GM10248 (cell line): ENCODE data around the gene RNF168.

Source experiments
- CTCF ChIA-PET: fragments of 300-600 bp; sonication (Branson Sonifier 250); formaldehyde crosslinking; extraction: SDS; loops from one replicate; lab custom pipeline; 2021; ENCODE audit warnings: antibody characterized with exemption; lab: Yijun Ruan, JAX
- POLR2A ChIA-PET: fragments of 350-650 bp; sonication (Branson Sonifier 250); formaldehyde crosslinking; extraction: SDS; loops from one replicate; lab custom pipeline; 2020; ENCODE audit warnings: antibody characterized with exemption; lab: Yijun Ruan, JAX
- DNase-seq: peaks from one replicate; pipeline ENCODE4 v3.0.0; 2012; ENCODE audit errors: extremely low spot score
- CTCF ChIP-seq: IDR thresholded peaks from 2 replicates; pipeline ENCODE4 v1.5.1; 2012; ENCODE audit warnings: mild to moderate bottlenecking, low read depth; ENCODE audit errors: extremely low read depth, missing control alignments, control extremely low read depth

Gene RNF168

DNA sequence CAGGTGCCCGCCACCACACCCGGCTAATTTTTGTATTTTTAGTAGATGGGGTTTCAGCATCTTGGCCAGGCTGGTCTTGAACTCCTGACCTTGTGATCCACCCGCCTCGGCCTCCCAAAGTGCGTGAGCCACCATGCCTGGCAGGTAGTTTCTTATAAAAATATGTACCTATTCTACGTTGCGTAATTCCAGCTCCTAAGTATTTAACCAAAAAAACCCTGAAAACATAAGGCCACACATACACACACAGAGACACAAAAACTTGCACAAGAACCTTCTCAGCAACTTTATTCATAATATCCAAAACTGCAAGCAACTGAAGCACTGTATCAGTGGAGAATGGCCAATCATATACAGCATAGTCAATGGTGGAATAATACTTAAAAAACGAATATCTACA is 5.3 kb downstream of the RNF168 start:
- no peak for DNase-seq
- ChIA-PET POLR2A (no interaction called here), CTCF (interaction anchor here (1.0 kb wide), 1 partner anchor 31 kb away, joined by 3 read pairs; no protein-coding TSS in a partner anchor)
- TF ChIP-seq CTCF, result no peak

DNA sequence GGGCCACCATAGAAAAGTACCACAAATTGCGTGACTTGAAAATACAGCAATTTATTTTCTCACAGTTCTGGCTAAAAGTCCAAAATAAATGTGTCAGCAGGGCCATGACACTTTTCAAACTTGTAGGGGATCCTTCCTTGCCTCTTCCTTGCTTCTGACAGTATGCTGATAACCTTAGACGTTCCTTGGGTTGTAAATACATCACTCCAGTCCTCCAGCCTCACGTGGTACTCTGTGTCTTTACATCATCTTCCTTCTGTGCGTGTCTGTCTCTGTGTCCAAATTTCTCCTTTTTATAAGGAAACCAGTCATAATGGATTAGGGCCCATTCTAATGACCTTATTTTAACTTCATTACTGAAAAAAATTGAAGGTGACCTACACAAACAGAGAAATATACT is 7.4 kb downstream of the RNF168 start:
- ChIA-PET POLR2A (interaction anchor here (0.6 kb wide), 1 partner anchor 39 kb away, joined by 10 read pairs; no protein-coding TSS in a partner anchor), CTCF (interaction anchor here (1.5 kb wide), 1 partner anchor 10 kb away, joined by 4 read pairs; no protein-coding TSS in a partner anchor)
- no peak for TF ChIP-seq CTCF
- DNase-seq, result no peak

DNA sequence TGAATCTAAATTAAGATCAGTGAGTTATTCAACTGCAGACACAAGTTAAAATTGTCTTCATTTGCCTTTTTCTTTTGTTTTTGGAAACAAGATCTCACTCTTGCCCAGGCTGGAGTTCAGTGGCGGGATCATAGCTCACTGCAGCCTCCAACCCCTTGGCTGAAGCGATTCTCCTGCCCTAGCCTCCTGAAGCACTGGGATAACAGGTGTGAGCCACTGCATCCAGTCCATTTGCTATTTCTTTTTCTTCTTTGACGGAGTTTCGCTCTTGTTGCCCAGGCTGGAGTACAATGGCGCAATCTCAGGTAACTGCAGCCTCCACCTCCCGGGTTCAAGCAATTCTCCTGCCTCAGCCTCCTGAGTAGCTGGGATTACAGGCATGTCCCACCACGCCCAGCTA is 10.3 kb downstream of the RNF168 start:
- no peak for TF ChIP-seq CTCF
- no peak for DNase-seq
- POLR2A ChIA-PET, result no interaction called here
- CTCF ChIA-PET, result interaction anchor here (1.3 kb wide), 1 partner anchor 42 kb away, joined by 4 read pairs; no protein-coding TSS in a partner anchor

DNA sequence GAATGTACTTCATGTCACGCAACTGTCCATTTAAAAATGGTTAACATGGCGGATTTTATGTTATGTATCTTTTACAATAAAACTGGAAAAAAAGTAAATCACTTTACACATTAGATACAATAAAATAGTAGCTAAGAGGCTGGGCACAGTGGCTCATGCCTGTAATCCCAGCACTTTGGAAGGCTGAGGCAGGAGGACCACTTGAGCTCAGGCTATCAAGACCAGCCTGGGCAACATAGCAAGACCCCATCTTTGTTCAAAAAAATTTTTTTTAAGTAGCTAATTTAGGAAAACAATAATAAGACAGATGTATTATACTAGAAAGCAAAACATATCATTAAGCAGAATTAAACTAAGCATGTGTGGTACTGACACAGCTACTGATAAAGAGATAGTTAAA is 11.5 kb downstream of the RNF168 start:
- ChIA-PET POLR2A (no interaction called here), CTCF (interaction anchor here (1.1 to 1.3 kb wide), 2 partner anchors 27 to 43 kb away, joined by 3 to 4 read pairs; no protein-coding TSS in a partner anchor)
- no peak for DNase-seq
- TF ChIP-seq CTCF, result no peak

DNA sequence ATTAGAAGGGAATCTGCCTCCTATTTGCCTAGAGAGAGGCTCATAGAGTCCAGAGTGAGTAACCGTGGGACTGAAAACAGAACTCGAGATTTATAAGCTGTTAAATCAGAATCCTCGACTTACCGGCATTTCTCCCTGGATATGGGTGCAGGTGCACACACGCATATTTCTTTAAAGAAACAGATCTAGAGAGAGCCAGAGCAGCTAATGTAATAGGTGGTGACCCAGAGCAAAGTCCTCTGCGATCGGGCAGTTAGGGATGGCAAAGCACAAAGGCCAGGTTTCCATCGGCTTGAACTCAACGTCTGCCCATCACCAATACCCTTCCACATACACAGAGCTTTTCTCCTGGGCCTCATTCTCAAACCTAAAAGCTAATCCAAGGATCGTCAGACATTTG is 13.8 kb downstream of the RNF168 start:
- CTCF ChIA-PET, result interaction anchor here (1.1 kb wide), 1 partner anchor 39 kb away, joined by 5 read pairs; no protein-coding TSS in a partner anchor
- DNase-seq, result no peak
- POLR2A ChIA-PET, result no interaction called here
- no peak for TF ChIP-seq CTCF

GRCh38 chr3:196486263-196486662 is 17.3 kb downstream of the RNF168 start:
- TF ChIP-seq CTCF, result peak; percentile 56
- ChIA-PET CTCF (interaction anchor here (0.9 to 2.0 kb wide), 10 partner anchors 9 to 244 kb away, joined by 3 to 11 read pairs (median 3); partner anchors contain the start of gene UBXN7), POLR2A (no interaction called here)
- DNase-seq, result no peak
